HG03378 (cell line): ENCODE data around the gene CMTM3.
"Not testable (repeated sequence)": the region's sequence is repeated elsewhere in the genome, so short reads cannot be mapped to it uniquely, and the experiment has no call there.

ENCODE experiments used
- ATAC-seq: cut with Tn5 transposase; IDR thresholded peaks from one replicate; pipeline ENCODE4 v1.9.1; 2021; ENCODE audit warnings: mild to moderate bottlenecking, moderate library complexity; ENCODE audit not compliant: unreplicated experiment

The CMTM3 gene

GRCh38 chr16:66608241-66609138 lies 4.0 kb downstream of the CMTM3 start:
- no peak for ATAC-seq

- no peak for ATAC-seq
Observed at GRCh38 chr16:66609139-66609510, 4.6 kb downstream of the CMTM3 start.

- no peak for ATAC-seq
Observed at GRCh38 chr16:66610111-66610820, 5.8 kb downstream of the CMTM3 start.

GRCh38 chr16:66611911-66612310 lies 7.4 kb downstream of the CMTM3 start:
- not testable (repeated sequence) for ATAC-seq

- ATAC-seq = no peak
Observed at GRCh38 chr16:66612422-66612821, 7.9 kb downstream of the CMTM3 start.

- no peak for ATAC-seq
Observed at GRCh38 chr16:66614161-66614802, 9.8 kb downstream of the CMTM3 start.

- no peak for ATAC-seq
Observed at GRCh38 chr16:66616169-66616568, 11.7 kb downstream of the CMTM3 start.

GRCh38 chr16:66616592-66616991 lies 12.1 kb downstream of the CMTM3 start:
- no peak for ATAC-seq

- no peak for ATAC-seq
Observed at GRCh38 chr16:66617010-66617434, 12.5 kb downstream of the CMTM3 start.

GRCh38 chr16:66617728-66618127 lies 13.2 kb downstream of the CMTM3 start:
- ATAC-seq = no peak

GRCh38 chr16:66618588-66619375 lies 14.3 kb downstream of the CMTM3 start:
- no peak for ATAC-seq

GRCh38 chr16:66619534-66620428 lies 15.3 kb downstream of the CMTM3 start:
- ATAC-seq = no peak

GRCh38 chr16:66620429-66620795 lies 15.9 kb downstream of the CMTM3 start:
- ATAC-seq = no peak

- no peak for ATAC-seq
Observed at GRCh38 chr16:66621973-66622372, 17.5 kb downstream of the CMTM3 start.

- no peak for ATAC-seq
Observed at GRCh38 chr16:66622863-66623262, 18.4 kb downstream of the CMTM3 start.

- no peak for ATAC-seq
Observed at GRCh38 chr16:66623755-66624154, 19.3 kb downstream of the CMTM3 start.

- not testable (repeated sequence) for ATAC-seq
Observed at GRCh38 chr16:66627611-66628378, 23.3 kb downstream of the CMTM3 start.

- no peak for ATAC-seq
Observed at GRCh38 chr16:66629856-66630255, 25.4 kb downstream of the CMTM3 start.
